DMS53 (cell line): Measurements from ENCODE around the gene C5orf58.
"Not testable (repeated sequence)": the region's sequence is repeated elsewhere in the genome, so short reads cannot be mapped to it uniquely, and the experiment has no call there.

Source experiments
- DNase-seq: peaks from one replicate; lab custom pipeline; 2025; lab: John Stamatoyannopoulos, UW

The C5orf58 gene

GRCh38 chr5:170223906-170224305 is 8.9 kb upstream of the C5orf58 start:
- DNase-seq: no peak

DNA sequence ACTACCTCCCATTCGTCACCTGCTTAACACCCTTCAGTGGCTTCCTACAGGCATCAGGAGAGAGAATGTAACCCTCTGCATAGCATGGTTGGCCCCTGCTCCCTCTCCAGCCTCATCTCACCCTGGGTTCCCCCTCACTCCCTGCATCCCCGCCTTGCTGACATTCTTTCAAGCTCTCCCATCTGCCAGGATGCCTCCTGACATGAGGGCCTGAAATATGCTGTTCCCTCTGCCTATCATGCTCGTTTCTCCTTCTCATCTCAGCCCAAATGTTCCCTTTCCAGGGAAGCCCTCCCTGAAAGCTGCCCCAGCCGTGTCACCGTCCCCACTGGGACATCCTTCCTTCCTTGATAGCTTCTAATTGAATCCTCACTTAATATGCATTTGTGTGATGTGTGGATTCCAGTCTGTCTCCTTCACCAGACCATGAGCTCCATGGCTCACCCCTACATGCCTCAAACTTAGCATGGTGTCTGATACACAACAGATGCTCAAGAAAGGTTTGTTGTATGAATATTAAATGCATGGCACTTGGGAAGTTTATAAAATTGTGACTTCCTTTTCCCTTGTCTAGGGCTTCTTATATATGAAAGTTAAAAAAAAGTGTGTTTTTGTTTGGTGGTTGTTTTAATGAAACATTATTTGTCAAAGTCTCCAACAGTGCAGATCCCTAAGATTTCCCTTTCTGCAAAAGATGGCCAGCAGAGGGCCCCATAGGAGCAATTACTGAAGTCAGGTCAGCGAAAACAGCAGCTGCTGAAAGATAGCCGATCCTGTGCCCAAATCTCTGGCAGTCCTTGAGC is 7.3 kb upstream of the C5orf58 start:
- DNase-seq: peak; percentile 68

DNA sequence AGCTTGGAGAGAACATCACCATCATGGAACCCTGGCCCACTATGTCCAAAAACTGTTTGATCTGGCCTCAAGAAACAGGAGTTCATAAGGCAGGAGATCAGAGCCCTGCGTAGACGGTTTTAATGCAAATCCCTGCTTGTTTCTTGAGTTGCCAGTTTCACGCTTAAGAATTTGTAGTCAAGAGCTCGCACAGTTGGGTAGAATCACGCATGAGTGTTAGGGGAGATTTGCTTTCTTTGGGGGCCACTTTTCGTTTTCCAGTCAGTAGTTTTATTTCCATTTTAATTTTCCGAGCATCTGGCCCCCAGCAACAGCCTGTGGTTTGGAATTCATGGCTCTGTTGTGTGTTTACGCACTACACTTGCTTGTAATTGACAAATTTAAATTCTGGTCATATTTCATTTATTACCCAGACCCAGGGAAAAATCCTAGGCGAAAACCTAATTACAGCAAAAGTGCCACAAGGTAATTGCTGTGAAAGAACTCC is 6.6 kb upstream of the C5orf58 start:
- no peak for DNase-seq

DNA sequence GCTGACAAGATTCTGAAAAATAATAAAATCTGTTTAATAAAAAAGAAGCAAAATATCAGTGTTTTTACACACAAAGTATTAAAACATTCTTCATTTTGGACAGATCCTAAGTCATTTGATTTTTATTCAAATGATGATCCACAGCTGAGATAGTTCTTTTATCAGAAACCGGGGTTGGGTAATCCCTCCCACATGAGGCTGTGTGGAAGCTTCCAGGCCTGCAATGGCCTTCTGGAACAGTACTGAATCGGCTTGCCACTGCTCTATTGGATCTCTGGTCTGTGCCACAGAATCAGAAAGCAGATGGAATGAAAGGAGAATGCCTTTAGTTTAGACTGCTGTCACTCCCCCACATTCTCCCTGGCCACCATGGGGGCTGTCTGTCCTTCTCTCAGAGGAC is 6.1 kb upstream of the C5orf58 start:
- no peak for DNase-seq

DNA sequence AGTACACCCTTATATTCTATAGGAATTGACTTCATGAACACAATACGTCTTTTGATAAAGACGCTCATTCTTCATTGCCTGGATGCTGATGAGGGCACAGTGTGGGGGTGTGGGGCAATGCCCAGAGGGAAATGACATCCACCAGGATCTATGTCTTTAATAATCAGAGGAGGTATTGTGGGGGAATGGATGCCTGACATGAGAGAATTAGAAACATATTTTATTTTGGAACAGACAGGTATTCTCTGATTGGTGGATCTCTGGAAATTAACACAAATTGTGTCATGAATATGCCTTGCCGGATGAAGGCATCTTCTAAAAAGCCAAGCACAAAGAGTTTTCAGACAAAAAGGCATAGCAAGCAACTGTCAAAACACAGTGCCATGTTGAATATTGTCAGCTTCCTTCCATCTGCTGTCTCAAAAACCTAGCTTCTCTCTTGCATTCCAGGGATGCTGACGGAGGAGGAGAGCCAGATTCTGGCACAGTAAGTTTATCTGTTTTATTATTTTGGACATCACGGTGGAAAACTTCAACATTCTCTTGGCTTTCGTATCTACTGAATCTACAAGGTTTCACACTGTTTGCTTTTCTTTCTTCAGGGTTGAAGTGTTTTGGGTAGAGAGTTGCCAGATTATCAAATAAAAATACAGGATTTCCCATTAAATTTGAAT is 3.9 kb upstream of the C5orf58 start:
- no peak for DNase-seq

GRCh38 chr5:170233358-170233892 is 640 bp downstream of the C5orf58 start:
- DNase-seq: no peak

- DNase-seq: no peak
Measured at GRCh38 chr5:170235876-170236864, 3.4 kb downstream of the C5orf58 start.

DNA sequence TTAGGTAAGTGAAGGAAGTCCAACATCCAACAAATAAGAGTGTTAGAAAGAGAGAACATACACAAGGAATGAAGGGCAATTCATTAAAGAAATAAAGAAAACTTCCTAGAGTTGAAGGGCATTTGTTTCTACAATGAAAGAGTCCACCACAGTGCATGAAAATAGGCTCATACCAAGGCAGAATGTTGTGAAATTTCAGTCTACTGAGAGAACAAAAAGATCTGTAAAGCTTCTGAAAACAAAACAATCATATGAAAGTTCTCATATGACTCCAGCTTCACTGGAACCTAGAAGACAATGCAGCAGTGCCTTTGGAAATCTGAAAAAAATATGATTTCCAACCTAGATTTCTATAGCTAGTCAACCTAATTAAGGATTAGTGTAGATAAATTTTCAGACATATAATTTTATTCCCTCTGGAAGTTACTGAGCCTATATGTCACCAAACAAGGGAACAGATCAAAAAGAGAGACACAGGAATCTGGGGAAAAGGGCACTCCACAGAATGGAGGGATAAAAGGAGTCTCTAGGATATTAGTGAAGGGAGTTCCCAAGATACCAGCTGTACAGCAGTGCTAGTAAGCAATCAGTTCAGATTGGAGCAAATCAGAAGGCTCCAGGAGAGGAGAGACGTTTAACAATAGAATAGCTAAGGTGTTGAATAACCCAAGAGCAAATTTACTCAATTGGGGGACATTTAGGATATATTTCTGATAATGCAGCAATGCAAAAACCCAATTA is 5.8 kb downstream of the C5orf58 start:
- DNase-seq: no peak

DNA sequence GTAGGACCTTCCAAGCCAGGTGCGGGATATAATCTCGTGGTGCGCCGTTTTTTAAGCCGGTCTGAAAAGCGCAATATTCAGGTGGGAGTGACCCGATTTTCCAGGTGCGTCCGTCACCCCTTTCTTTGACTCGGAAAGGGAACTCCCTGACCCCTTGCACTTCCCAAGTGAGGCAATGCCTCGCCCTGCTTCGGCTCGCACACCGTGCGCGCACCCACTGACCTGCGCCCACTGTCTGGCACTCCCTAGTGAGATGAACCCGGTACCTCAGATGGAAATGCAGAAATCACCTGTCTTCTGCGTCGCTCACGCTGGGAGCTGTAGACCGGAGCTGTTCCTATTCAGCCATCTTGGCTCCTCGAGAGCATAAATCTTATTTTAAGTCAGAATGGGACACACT is 12.7 kb downstream of the C5orf58 start:
- not testable (repeated sequence) for DNase-seq

- DNase-seq: no peak
Measured at GRCh38 chr5:170246126-170246870, 13.5 kb downstream of the C5orf58 start.

DNA sequence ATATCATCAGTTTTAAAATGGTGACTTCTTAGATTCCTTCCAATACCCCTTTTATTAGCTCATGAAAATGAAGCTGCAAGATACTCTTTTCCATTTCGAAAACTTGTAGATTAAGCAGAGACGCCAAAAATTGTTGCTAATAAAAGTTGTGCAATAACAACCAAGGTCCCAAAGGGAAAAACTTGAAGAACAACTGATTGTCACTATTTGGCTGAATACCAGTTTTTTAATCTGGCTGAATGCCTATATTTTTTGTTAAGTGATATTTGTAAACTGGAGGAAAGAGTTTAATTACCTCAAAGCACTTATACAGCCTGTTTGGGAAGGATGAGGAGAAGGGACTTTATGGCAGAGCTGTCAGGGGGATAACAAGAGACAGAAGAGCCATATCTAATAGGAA is 14.6 kb downstream of the C5orf58 start:
- DNase-seq: no peak

GRCh38 chr5:170248172-170248930 is 15.6 kb downstream of the C5orf58 start:
- DNase-seq: no peak

- not testable (repeated sequence) for DNase-seq
Measured at GRCh38 chr5:170248931-170249227, 16.1 kb downstream of the C5orf58 start.

DNA sequence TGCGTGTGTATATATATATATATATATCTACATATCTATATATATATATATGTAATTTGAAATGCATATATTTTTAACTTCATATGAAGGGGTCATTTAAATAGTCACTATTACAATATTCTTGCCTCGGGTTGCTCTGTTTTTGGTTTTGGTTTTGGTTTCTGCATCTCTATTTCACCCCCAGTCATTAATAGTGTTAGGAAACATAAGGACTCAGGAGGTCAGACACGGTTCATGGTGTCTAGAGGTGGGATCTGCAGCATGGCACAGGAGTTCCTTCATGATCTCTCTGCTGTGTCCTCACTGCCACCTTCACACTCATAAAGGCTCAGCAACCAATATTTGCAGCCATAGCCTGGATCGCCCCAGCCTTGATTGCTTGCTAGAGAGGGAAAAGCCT is 16.6 kb downstream of the C5orf58 start:
- no peak for DNase-seq

DNA sequence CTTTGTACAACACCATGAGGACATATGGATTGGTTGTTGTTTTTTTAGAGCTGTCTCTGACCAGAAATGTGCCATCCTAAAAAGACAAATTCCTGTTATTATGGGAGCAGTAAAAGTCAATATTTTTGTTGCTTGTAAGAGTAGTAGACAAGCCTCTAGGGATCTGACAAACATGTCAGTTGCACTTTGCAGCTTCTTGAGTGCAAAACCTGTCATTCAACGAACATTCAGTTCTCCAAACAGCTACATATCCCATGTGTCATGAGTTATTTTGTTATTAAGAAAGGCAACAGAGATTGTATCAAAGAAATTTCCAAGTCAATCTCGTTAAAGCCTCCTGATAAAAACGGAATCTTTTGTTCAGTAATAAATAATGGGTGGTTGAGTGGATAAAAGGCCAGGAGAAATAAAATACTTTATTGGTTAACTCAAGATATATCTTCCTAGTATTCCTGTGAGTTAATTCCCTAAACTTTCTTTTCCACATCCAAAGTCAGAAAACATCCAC is 18.1 kb downstream of the C5orf58 start:
- no peak for DNase-seq

DNA sequence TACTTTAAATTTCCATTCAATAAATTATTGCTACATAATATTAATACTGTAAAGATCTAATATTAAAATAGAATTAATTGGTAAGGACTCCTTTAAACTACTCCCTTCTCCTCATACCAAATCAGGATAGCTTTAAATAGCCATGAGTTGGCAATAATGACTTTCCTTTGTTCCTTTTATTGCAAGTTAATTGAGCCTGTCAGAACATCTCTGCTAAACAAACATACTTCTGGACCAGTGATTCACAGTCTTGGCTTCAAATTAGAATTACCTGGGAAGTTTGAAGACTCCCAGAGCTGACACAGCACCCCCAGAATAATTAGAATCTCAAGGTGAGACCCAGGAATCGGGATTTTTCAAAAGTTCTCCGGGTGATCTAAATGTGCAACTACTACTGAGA is 18.7 kb downstream of the C5orf58 start:
- DNase-seq: no peak

DNA sequence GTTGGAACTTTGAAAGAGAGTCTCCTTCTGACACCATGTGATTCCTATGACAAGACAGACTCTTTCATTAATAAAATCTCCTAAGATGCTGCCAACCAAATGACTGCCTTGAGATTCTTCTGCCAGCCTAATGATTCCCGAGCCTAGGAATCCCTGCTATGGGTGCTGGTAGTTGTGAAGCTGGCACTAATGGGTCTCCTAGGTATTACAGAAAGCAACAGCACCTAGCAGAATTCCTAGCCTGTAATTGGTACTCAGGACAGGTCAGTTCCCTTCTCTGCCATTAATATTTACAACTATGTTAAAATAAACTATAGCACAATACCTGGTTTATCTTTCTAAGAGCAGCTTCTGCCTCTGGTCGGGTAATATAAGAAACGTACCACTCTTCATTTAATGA is 19.3 kb downstream of the C5orf58 start:
- no peak for DNase-seq

DNA sequence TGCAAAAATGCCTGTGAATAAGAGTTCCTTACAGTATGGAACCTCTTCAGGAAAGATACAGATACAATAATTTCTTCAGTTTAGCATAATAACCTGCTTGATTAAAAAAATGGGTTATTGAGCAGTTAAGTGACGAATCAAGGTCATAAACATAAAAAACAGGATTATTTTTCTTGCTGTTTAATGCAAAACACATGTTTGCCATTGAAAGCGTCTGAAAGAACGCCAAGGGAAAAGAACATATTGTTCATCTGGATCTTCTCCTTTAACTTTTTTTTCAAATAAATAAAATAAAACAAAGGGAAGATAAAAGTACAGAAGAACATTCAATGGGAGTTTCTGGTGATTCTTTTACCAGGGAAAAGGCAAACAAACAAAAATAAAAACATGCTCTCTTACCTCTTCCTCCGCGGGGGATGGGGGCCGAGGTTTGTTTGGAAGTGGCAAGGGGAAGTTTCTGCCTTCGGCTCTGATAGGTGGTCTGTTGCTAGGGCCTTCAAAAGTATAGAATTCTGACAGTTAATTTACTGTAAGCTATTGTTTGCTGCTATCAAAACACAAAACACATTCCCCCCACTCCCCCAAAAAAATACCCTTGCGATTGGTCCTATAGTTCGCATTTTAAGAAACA is 20.1 kb downstream of the C5orf58 start:
- DNase-seq: no peak

- DNase-seq: no peak
Measured at GRCh38 chr5:170254056-170254455, 21.3 kb downstream of the C5orf58 start.
